Erythroblast (primary cell): Measurements from ENCODE around the gene PAQR4.

ENCODE experiments used
- GATA1 ChIP-seq: IDR thresholded peaks from 2 replicates; pipeline ENCODE4 v1.6.1; 2011; ENCODE audit warnings: low read depth, mild to moderate bottlenecking, control low read depth, low read length, moderate library complexity
- POLR2A ChIP-seq: IDR thresholded peaks from 2 replicates; pipeline ENCODE4 v1.6.1; 2011; ENCODE audit warnings: mild to moderate bottlenecking, low read length

- TF ChIP-seq POLR2A = no peak
- no peak for TF ChIP-seq GATA1
These were observed 12.6 kb upstream of the PAQR4 start for GRCh38 chr16:2956579-2956956.
